ENCODE results near the gene TBC1D22A. TPM values are rescaled to one million over a fixed set of nuclear protein-coding genes. Genes with fewer than 3 reads are reported as not detected.

TBC1D22A gene
- total RNA-seq, 2 donors from 2014 or later, result 21.0 to 27.9 TPM

GRCh38 chr22:47013861-47014635, 251.6 kb downstream of the TBC1D22A start:
- no peak overlapping the region for H3K9ac ChIP-seq (ENCODE audit: extremely low read depth, low read length, poor library complexity, severe bottlenecking)

GRCh38 chr22:47014636-47015345, 252.3 kb downstream of the TBC1D22A start:
- H3K9ac ChIP-seq (ENCODE audit: extremely low read depth, low read length, poor library complexity, severe bottlenecking), result no peak overlapping the region
- H3K9me3 ChIP-seq (ENCODE audit: control insufficient read depth, low read length), result no peaks in the 10 kb centered on the region
- H3K27me3 ChIP-seq (ENCODE audit: control insufficient read depth, insufficient read depth, low read length, poor library complexity, severe bottlenecking), result no peaks in the 10 kb centered on the region
- Mint-ChIP-seq H3K9me3 (peaks cover 4% of the 10 kb centered on the region), H3K27me3 (ENCODE audit: insufficient read depth) (no peaks in the 10 kb centered on the region), H3K4me1 (peaks cover 9% of the 10 kb centered on the region), H3K4me3 (no peak overlapping the region), H3K36me3 (ENCODE audit: low read depth) (peaks cover 20% of the 10 kb centered on the region), H3K27ac (no peak overlapping the region)
- H3K4me1 ChIP-seq (ENCODE audit: control insufficient read depth, insufficient read depth, low read length), result no peaks in the 10 kb centered on the region
- peaks cover 8% of the 10 kb centered on the region for H3K36me3 ChIP-seq (ENCODE audit: control insufficient read depth, insufficient read depth, low read length)
- no peak for TF ChIP-seq CTCF (conservative IDR thresholded peaks at IDR 0.05)
- no peak overlapping the region for H3K27ac ChIP-seq (ENCODE audit: low read depth, low read length)
- no peak overlapping the region for H3K4me3 ChIP-seq (ENCODE audit: low read length)
- no peak for DNase-seq
- 97% methylated on average over 17 to 19 of the region's 21 CpGs for WGBS, 2 experiments (ENCODE audit: insufficient coverage in 1 of 2, insufficient read length in 1 of 2)

More at GRCh38 chr22:47013861-47014635, 251.6 kb downstream of the TBC1D22A start:
- Histone ChIP-seq H3K4me3 (ENCODE audit: low read length) (no peak overlapping the region), H3K27ac (ENCODE audit: low read depth, low read length) (no peak overlapping the region), H3K9me3 (ENCODE audit: control insufficient read depth, low read length) (no peaks in the 10 kb centered on the region), H3K4me1 (ENCODE audit: control insufficient read depth, insufficient read depth, low read length) (no peaks in the 10 kb centered on the region), H3K27me3 (ENCODE audit: control insufficient read depth, insufficient read depth, low read length, poor library complexity, severe bottlenecking) (no peaks in the 10 kb centered on the region), H3K36me3 (ENCODE audit: control insufficient read depth, insufficient read depth, low read length) (peaks cover 15% of the 10 kb centered on the region)
- no peak overlapping the region for H3K4me3 Mint-ChIP-seq
- peaks cover under 1% of the 10 kb centered on the region for H3K9me3 Mint-ChIP-seq
- H3K36me3 Mint-ChIP-seq (ENCODE audit: low read depth), result peaks cover 14% of the 10 kb centered on the region
- H3K4me1 Mint-ChIP-seq, result peaks cover 9% of the 10 kb centered on the region
- H3K27ac Mint-ChIP-seq, result peak overlapping the region; percentile 60
- WGBS, 2 experiments (ENCODE audit: insufficient coverage in 1 of 2, insufficient read length in 1 of 2), result 88 to 98% methylated on average over 6 to 23 of the region's 23 CpGs
- no peak for TF ChIP-seq CTCF (conservative IDR thresholded peaks at IDR 0.05)
- DNase-seq, result no peak
- no peaks in the 10 kb centered on the region for H3K27me3 Mint-ChIP-seq (ENCODE audit: insufficient read depth)

GRCh38 chr22:47015589-47016178, 253.2 kb downstream of the TBC1D22A start:
- Histone ChIP-seq H3K27ac (ENCODE audit: low read depth, low read length) (no peak overlapping the region), H3K36me3 (ENCODE audit: control insufficient read depth, insufficient read depth, low read length) (no peaks in the 10 kb centered on the region), H3K27me3 (ENCODE audit: control insufficient read depth, insufficient read depth, low read length, poor library complexity, severe bottlenecking) (no peaks in the 10 kb centered on the region), H3K9ac (ENCODE audit: extremely low read depth, low read length, poor library complexity, severe bottlenecking) (no peak overlapping the region), H3K9me3 (ENCODE audit: control insufficient read depth, low read length) (peaks cover 4% of the 10 kb centered on the region), H3K4me1 (ENCODE audit: control insufficient read depth, insufficient read depth, low read length) (no peaks in the 10 kb centered on the region), H3K4me3 (ENCODE audit: low read length) (no peak overlapping the region)
- Mint-ChIP-seq H3K36me3 (ENCODE audit: low read depth) (peaks cover 24% of the 10 kb centered on the region), H3K4me3 (no peak overlapping the region), H3K27me3 (ENCODE audit: insufficient read depth) (no peaks in the 10 kb centered on the region), H3K9me3 (peaks cover 12% of the 10 kb centered on the region), H3K27ac (no peak overlapping the region), H3K4me1 (peaks cover 9% of the 10 kb centered on the region)
- TF ChIP-seq CTCF (conservative IDR thresholded peaks at IDR 0.05), result no peak
- 94 to 99% methylated on average over 11 to 16 of the region's 16 CpGs for WGBS, 2 experiments (ENCODE audit: insufficient coverage in 1 of 2, insufficient read length in 1 of 2)
- no peak for DNase-seq

Data from endodermal cell (in vitro differentiated cells).